Femur (tissue), 1 donor: Measurements from ENCODE around the gene NLRP7.
"Not testable (repeated sequence)": the region's sequence is repeated elsewhere in the genome, so short reads cannot be mapped to it uniquely, and the experiment has no call there.

Experiments used
- DNase-seq: peaks from one replicate; pipeline ENCODE4 v3.0.0-alpha.2; 2017

The NLRP7 gene

GRCh38 chr19:54947381-54947780, at the start of gene NLRP7:
NLRP7 (minus strand) TSS chr19:54947530.
- no peak for DNase-seq

- DNase-seq, result no peak
Measured at GRCh38 chr19:54995561-54995960, 48.2 kb upstream of the NLRP7 start.

- not testable (repeated sequence) for DNase-seq
Measured at GRCh38 chr19:54989531-54989930, 42.2 kb upstream of the NLRP7 start.

- DNase-seq, result not testable (repeated sequence)
Measured at GRCh38 chr19:54982562-54982961, 35.2 kb upstream of the NLRP7 start.

- not testable (repeated sequence) for DNase-seq
Measured at GRCh38 chr19:54973229-54974090, 26.1 kb upstream of the NLRP7 start.

GRCh38 chr19:54971446-54971845, 24.1 kb upstream of the NLRP7 start:
- not testable (repeated sequence) for DNase-seq

- no peak for DNase-seq
Measured at GRCh38 chr19:54969647-54970046, 22.3 kb upstream of the NLRP7 start.

- no peak for DNase-seq
Measured at GRCh38 chr19:54967611-54968010, 20.3 kb upstream of the NLRP7 start.

- not testable (repeated sequence) for DNase-seq
Measured at GRCh38 chr19:54965055-54965454, 17.7 kb upstream of the NLRP7 start.

GRCh38 chr19:54959840-54960239, 12.5 kb upstream of the NLRP7 start:
- DNase-seq, result no peak

- DNase-seq, result no peak
Measured at GRCh38 chr19:54955376-54955775, 8.0 kb upstream of the NLRP7 start.

GRCh38 chr19:54953345-54953713, 6.0 kb upstream of the NLRP7 start:
- not testable (repeated sequence) for DNase-seq

GRCh38 chr19:54952591-54953344, 5.4 kb upstream of the NLRP7 start:
- DNase-seq, result peak; percentile 20

- not testable (repeated sequence) for DNase-seq
Measured at GRCh38 chr19:54950580-54950979, 3.2 kb upstream of the NLRP7 start.

- DNase-seq, result no peak
Measured at GRCh38 chr19:54949412-54949811, 2.1 kb upstream of the NLRP7 start.

GRCh38 chr19:54943772-54944361, 3.5 kb downstream of the NLRP7 start:
- not testable (repeated sequence) for DNase-seq

- DNase-seq, result not testable (repeated sequence)
Measured at GRCh38 chr19:54939538-54939937, 7.8 kb downstream of the NLRP7 start.

- DNase-seq, result no peak
Measured at GRCh38 chr19:54938906-54939305, 8.4 kb downstream of the NLRP7 start.

- no peak for DNase-seq
Measured at GRCh38 chr19:54937926-54938325, 9.4 kb downstream of the NLRP7 start.

GRCh38 chr19:54928299-54928698, 19.0 kb downstream of the NLRP7 start:
- no peak for DNase-seq

GRCh38 chr19:54923276-54923675, 24.1 kb downstream of the NLRP7 start:
- no peak for DNase-seq

GRCh38 chr19:54921082-54921481, 26.2 kb downstream of the NLRP7 start:
- no peak for DNase-seq
